Lower leg skin (tissue), 4 donors: ENCODE data around the gene GPR84. TPM values are rescaled to one million over a fixed set of nuclear protein-coding genes. Genes with fewer than 3 reads are reported as not detected.
"Not testable (repeated sequence)": the region's sequence is repeated elsewhere in the genome, so short reads cannot be mapped to it uniquely, and the experiment has no call there.

Experiments used
- DNase-seq, 2 donors: peaks; one replicate each; pipeline ENCODE4 v3.0.0-alpha.2; 2019; ENCODE audit warnings: low spot score in 2 of 2
- H3K4me3 ChIP-seq: fragments of 200-600 bp; sonication (generic); 2 replicates; pipeline ENCODE4 v1.5.1; 2017; ENCODE audit warnings: mild to moderate bottlenecking, low read depth; ENCODE audit not compliant: poor library complexity, severe bottlenecking
- CTCF ChIP-seq, 3 donors: fragments of 450-650 bp; IDR thresholded peaks; one replicate each; pipeline ENCODE4 v1.5.1; 2016; ENCODE audit warnings: antibody characterized with exemption in 3 of 3, mild to moderate bottlenecking in 3 of 3, moderate library complexity in 2 of 3
- POLR2A ChIP-seq, 2 donors: fragments of 450-650 bp; IDR thresholded peaks; one replicate each; pipeline ENCODE4 v1.6.1; 2016 to 2017; ENCODE audit warnings: antibody characterized with exemption in 2 of 2, mild to moderate bottlenecking in 1 of 2, moderate library complexity in 1 of 2
- WGBS, 2 donors: methylation state at CpG; one replicate each; pipeline ENCODE4 v1.1.5; 2018; 5-methylcytosine and 5-hydroxymethylcytosine counted together
- intact Hi-C: fragments of 100-400 bp; cut with DNase I; formaldehyde crosslinking; loops from one replicate; pipeline ENCODE4 v1.15.0; 2023; ENCODE audit warnings: low total_unique reads
- microRNA counts, 2 donors: library from miRNA; unstranded; fragments of <30 nt; microRNA quantifications; one replicate each; lab custom pipeline; 2016
- microRNA-seq, 2 donors: library from miRNA; unstranded; fragments of <30 nt; microRNA quantifications; one replicate each; pipeline ENCODE4, GENCODE V29; 2016; ENCODE audit warnings: borderline replicate concordance in 2 of 2, borderline number of aligned reads in 1 of 2
- total RNA-seq, 4 donors: library from RNA; depleted of rRNA; stranded (reverse); fragments of >200 nt; gene quantifications; one replicate each; pipeline ENCODE4 v1.1.0, GENCODE V29; 2016

The GPR84 gene
- total RNA-seq, 4 donors from 2014 or later = 0.42 TPM; not detected in 3

- no peak overlapping the region for H3K4me3 ChIP-seq
- intact Hi-C loops = no loop called here
- no peak for DNase-seq
- TF ChIP-seq CTCF (IDR thresholded peaks at IDR 0.05) (no peak), POLR2A (IDR thresholded peaks at IDR 0.05) (no peak)
- WGBS, 2 donors = 84% methylated on average over 6 of the region's 6 CpGs
Observed at GRCh38 chr12:54328595-54329337, 35.5 kb downstream of the GPR84 start.

GRCh38 chr12:54325442-54326109, 38.7 kb downstream of the GPR84 start:
- DNase-seq, intact Hi-C loops: not testable (repeated sequence)
- H3K4me3 ChIP-seq = peak overlapping the region; percentile 59
- 39% methylated on average over 22 of the region's 22 CpGs for whole genome bisulfite sequencing, 2 donors

DNA sequence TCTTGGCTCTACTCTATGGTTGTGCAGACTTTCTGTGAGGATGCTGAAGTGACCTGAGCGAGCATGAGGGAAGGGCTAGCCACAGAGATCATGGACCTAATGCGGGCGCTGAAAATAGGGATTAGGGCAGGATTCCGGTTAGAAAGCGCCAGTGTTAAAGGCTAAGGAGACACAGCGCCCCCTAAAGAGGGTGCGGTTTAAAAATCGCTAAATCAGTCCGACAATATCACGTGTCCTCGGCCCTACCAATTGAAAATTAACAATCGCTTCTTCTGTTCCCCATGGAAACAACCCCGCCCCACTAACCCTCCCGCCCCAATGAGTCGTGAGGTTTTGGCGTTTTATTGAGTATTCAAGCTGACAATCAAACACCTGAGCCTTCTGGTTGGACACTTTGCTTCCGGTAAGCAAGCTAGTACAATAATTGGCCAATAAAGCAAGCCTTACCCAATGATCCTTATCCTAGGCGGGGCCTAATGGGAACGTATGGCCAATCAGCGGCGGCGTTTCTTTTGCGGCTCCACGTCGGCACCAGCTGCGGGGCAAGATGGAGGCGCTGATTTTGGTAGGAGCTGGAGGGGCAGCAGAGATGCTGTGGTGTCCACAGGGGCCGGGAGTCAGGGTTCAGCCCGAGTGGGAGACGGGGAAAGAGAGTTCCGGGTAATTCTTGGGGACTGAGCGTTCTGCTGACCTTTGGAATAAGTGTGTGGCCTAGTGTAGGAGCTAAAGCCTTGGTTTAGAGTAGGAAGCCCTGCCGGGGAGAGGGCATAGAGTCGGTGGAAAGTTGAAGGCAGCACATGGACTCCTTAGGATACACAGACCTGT, 39.5 kb downstream of the GPR84 start, which contains the start of gene COPZ1:
TSS of gene COPZ1 (plus strand) at position 515 of the 825 bp plus-strand sequence. CDS start at position 548, 33 bp downstream.
- H3K4me3 ChIP-seq = peak within 1 kb of the TSS; percentile 59
- WGBS, 2 donors = 1% methylated on average over 34 of the region's 34 CpGs
- intact Hi-C loops = no loop called here
- DNase-seq = peak; percentile 99
- TF ChIP-seq CTCF (IDR thresholded peaks at IDR 0.05) (peak in 1 of 3 donors; percentile 51), POLR2A (IDR thresholded peaks at IDR 0.05) (peak in 1 of 2 donors; percentile 40)

- TF ChIP-seq POLR2A (IDR thresholded peaks at IDR 0.05) = no peak
- WGBS, 2 donors = 90 to 92% methylated on average over 5 of the region's 5 CpGs
- intact Hi-C loops = no loop called here
- no peak for DNase-seq
- H3K4me3 ChIP-seq = no peak overlapping the region
Observed at GRCh38 chr12:54321363-54321762, 42.9 kb downstream of the GPR84 start.

MicroRNAs within 50 kb of the gene (microRNA counts, 767-probe panel; counts per million panel counts)
- microRNA hsa-miR-148b-3p (lab: Ali Mortazavi, UCI) = 7,708 to 8,897 counts per million in 2 donors

Small RNA genes lying within 50 kb of the gene (microRNA-seq; reads per million reads assigned to microRNA genes)
- 144 to 157 reads per million in 2 donors for gene MIR148B

Other genes with a start within 250 kb of the GPR84 start
- 10 to 100 TPM; 50.6 to 73.0 (median 55.4) TPM for gene SMUG1, start 175.5 kb downstream of the GPR84 start, total RNA-seq
- 10 to 100 TPM; 13.2 to 26.4 (median 20.4) TPM for gene CBX5, start 84.4 kb downstream of the GPR84 start, total RNA-seq
- gene HNRNPA1, start 83.8 kb downstream of the GPR84 start, total RNA-seq = 100 to 1,000 TPM; 246 to 840 (median 399) TPM
- 10 to 100 TPM in 2 of 4 donors, 1 to 10 TPM in 2; 2.5 to 18.6 (median 8.1) TPM for gene NFE2, start 63.5 kb downstream of the GPR84 start, total RNA-seq
- 10 to 100 TPM; 55.6 to 86.5 (median 69.4) TPM for gene COPZ1, start 39.4 kb downstream of the GPR84 start, total RNA-seq
- 100 to 1,000 TPM in 3 of 4 donors, 10 to 100 TPM in 1; 89.0 to 183 (median 146) TPM for gene ZNF385A, start 20.2 kb upstream of the GPR84 start, total RNA-seq
- gene ITGA5, start 54.8 kb upstream of the GPR84 start, total RNA-seq = 10 to 100 TPM; 21.2 to 75.9 (median 29.4) TPM
- gene GTSF1, start 109.1 kb upstream of the GPR84 start, total RNA-seq = not detected
- 1 to 10 TPM; 4.0 to 5.0 (median 4.6) TPM for gene NCKAP1L, start 133.3 kb upstream of the GPR84 start, total RNA-seq
- 1 to 10 TPM; 1.9 to 3.7 (median 3.2) TPM for gene PDE1B, start 185.1 kb upstream of the GPR84 start, total RNA-seq
- 10 to 100 TPM in 1 of 4 donors, 1 to 10 TPM in 3; 1.3 to 11.5 (median 5.2) TPM for gene PPP1R1A, start 224.2 kb upstream of the GPR84 start, total RNA-seq